Left ventricle myocardium inferior (tissue), 1 donor: ENCODE results near the gene SYNGR1. TPM values are rescaled to one million over a fixed set of nuclear protein-coding genes. Genes with fewer than 3 reads are reported as not detected.

ENCODE experiments used
- DNase-seq: peaks from one replicate; pipeline ENCODE4 v3.0.0-alpha.2; 2020
- H3K27ac ChIP-seq: fragments of 200-600 bp; replicated peaks from 2 replicates; pipeline ENCODE4 v1.8.0; 2021
- H3K27me3 ChIP-seq: fragments of 200-600 bp; 2 replicates; pipeline ENCODE4 v1.8.0; 2021; ENCODE audit warnings: low read depth
- H3K36me3 ChIP-seq: fragments of 200-600 bp; 2 replicates; pipeline ENCODE4 v1.8.0; 2021
- H3K4me1 ChIP-seq: fragments of 200-600 bp; 2 replicates; pipeline ENCODE4 v1.8.0; 2021
- H3K4me3 ChIP-seq: fragments of 200-600 bp; 2 replicates; pipeline ENCODE4 v1.8.0; 2021; ENCODE audit warnings: mild to moderate bottlenecking, moderate library complexity
- H3K9me3 ChIP-seq: fragments of 200-600 bp; replicated peaks from 2 replicates; pipeline ENCODE4 v1.8.0; 2021
- intact Hi-C: fragments of 100-400 bp; cut with micrococcal nuclease; formaldehyde crosslinking; loops from one replicate; pipeline ENCODE4 v1.11.0; 2022
- total RNA-seq: library from RNA; stranded (reverse); fragmentation: NEBNext Ultra II Directional; extraction: Animal tissue kit (Norgen Biotek cat#: 25700); gene quantifications from one replicate; pipeline ENCODE4 v1.2.1, GENCODE V29; 2021
- TF ChIP-seq, protein P1 (sequence below): fragments of 200-600 bp; IDR thresholded peaks from 2 replicates; pipeline ENCODE4 v1.8.0; 2021; ENCODE audit warnings: antibody characterized with exemption, mild to moderate bottlenecking, borderline replicate concordance
- donor health status: DM: no; HTN: yes; CAD: no; lungs with severe emphysema.

Gene SYNGR1
- total RNA-seq, 1 donor from 2014 or later = 37.7 TPM

DNA sequence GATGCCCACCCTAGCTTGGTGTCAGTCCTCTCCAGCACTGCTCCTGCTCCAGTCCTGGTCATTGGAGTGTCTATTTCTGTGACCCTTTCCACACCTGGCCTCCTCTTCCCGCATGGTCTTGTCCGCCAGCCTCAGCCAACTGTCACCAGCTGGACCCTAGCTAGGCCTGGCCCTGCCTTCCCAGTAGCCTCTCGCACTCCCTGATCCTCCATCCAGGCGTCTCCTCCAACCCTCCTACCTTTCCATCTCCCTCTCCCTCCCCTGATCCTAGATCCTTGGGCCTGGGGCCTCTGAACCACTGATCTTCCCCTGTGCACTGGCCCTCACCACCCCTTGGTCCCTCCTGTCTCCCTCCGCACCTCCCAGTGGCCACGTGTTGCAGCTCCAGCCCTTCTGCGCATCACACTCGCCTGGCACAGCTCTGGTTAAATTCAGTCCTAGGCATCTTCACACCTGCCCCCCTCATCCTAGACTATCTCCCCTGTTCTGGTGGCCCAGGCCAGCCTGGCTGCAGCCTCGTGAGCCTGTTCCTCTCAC is 9.9 kb downstream of the SYNGR1 start:
- intact Hi-C loops = no loop called here
- no peaks in the 10 kb centered on the region for H3K27me3 ChIP-seq
- H3K4me3 ChIP-seq = no peak overlapping the region
- H3K4me1 ChIP-seq = peaks cover 15% of the 10 kb centered on the region
- DNase-seq = no peak
- no peaks in the 10 kb centered on the region for H3K9me3 ChIP-seq
- no peak overlapping the region for H3K27ac ChIP-seq
- TF ChIP-seq, protein P1, sequence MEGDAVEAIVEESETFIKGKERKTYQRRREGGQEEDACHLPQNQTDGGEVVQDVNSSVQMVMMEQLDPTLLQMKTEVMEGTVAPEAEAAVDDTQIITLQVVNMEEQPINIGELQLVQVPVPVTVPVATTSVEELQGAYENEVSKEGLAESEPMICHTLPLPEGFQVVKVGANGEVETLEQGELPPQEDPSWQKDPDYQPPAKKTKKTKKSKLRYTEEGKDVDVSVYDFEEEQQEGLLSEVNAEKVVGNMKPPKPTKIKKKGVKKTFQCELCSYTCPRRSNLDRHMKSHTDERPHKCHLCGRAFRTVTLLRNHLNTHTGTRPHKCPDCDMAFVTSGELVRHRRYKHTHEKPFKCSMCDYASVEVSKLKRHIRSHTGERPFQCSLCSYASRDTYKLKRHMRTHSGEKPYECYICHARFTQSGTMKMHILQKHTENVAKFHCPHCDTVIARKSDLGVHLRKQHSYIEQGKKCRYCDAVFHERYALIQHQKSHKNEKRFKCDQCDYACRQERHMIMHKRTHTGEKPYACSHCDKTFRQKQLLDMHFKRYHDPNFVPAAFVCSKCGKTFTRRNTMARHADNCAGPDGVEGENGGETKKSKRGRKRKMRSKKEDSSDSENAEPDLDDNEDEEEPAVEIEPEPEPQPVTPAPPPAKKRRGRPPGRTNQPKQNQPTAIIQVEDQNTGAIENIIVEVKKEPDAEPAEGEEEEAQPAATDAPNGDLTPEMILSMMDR = no peak
- H3K36me3 ChIP-seq = peaks cover 5% of the 10 kb centered on the region

DNA sequence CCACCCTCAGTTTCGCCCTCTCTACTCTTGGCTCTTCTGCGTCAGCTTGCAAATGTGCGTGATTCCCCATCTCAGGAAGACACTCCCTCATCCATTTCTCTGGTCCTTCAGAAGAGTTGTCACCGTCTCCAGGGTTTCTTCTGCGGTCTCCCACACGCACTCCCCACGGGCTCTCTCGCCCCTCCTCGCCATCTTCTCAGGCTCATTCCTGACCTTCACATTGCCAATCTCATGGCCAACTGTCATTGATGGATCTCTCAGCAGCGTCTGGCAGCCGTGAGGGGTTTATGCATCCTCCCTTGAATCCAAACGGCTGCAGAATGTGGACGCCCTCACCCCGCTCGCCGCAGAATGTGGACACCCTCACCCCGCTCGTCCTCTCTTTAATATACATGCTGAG is 10.5 kb downstream of the SYNGR1 start:
- no peaks in the 10 kb centered on the region for H3K9me3 ChIP-seq
- no peak for DNase-seq
- TF ChIP-seq, protein P1 = no peak
- peaks cover 21% of the 10 kb centered on the region for H3K4me1 ChIP-seq
- intact Hi-C loops = no loop called here
- H3K4me3 ChIP-seq = no peak overlapping the region
- no peaks in the 10 kb centered on the region for H3K27me3 ChIP-seq
- H3K36me3 ChIP-seq = peaks cover 5% of the 10 kb centered on the region
- H3K27ac ChIP-seq = no peak overlapping the region

DNA sequence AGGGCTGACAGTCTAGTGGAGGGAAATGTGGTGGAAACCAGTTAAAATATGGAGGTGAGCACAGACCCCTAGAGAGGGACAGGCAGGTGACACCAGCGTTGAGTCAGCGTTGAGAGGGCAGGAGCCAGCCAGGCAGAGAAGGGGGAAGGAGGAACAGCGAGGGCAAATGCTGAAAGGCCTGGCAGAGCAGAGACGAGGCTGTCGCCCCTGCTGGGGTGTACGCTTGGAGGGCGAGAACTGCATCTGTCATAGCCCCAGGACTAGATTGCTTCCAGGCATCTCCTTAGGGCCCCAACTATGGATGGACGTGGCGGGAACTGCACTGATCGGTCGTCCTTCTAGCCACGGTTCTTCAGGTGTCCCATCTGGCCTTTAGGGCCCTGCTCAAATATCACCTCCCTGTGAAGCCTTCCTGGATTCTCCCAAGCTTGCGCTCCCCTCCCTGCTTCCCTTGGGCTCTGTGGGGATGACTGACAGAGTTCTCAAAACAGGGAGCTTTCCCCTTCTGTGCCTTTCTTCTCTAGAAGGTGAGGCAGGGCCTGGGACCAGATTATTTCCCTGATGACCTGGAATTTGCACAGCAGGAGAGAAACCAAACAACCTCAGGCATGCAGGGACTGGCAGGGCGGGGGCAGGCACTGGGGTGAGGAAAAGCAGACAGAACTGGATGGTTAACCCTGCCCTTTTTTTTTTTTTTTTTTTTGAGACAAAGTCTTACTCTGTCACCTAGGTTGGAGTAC is 11.1 kb downstream of the SYNGR1 start:
- no peak overlapping the region for H3K27ac ChIP-seq

DNA sequence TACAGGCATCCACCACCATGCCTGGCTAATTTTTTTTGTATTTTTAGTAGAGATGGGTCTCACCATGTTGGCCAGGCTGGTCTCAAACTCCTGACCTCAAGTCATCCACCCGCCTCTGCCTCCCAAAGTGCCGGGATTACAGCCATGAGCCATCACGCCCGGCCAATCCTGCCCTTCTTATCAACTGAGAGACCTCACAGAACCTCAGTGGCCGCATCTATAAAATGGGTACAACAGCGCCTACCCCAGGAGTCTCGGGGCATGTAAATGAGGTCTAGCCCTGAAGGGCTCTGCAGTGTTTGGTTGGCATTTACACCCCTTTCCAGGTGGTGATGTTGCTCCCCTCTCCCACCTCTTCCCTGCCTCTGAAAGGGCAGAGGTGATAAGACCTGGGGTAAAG is 11.7 kb downstream of the SYNGR1 start:
- intact Hi-C loops = no loop called here
- no peak overlapping the region for H3K27ac ChIP-seq
- H3K27me3 ChIP-seq = no peaks in the 10 kb centered on the region
- H3K9me3 ChIP-seq = no peaks in the 10 kb centered on the region
- H3K36me3 ChIP-seq = peaks cover 5% of the 10 kb centered on the region
- no peak for DNase-seq
- TF ChIP-seq, protein P1 = no peak
- H3K4me3 ChIP-seq = no peak overlapping the region
- H3K4me1 ChIP-seq = peaks cover 23% of the 10 kb centered on the region

More for the DNA sequence above, 11.1 kb downstream of the SYNGR1 start:
- TF ChIP-seq, protein P1 = no peak
- no peak for DNase-seq
- Histone ChIP-seq H3K36me3 (peaks cover 5% of the 10 kb centered on the region), H3K4me3 (no peak overlapping the region), H3K27me3 (no peaks in the 10 kb centered on the region), H3K4me1 (peaks cover 23% of the 10 kb centered on the region), H3K9me3 (no peaks in the 10 kb centered on the region)
- intact Hi-C loops = no loop called here

- TF ChIP-seq, protein P1 = no peak
- intact Hi-C loops = no loop called here
- H3K27ac ChIP-seq = no peak overlapping the region
- no peak overlapping the region for H3K4me3 ChIP-seq
- peaks cover 23% of the 10 kb centered on the region for H3K4me1 ChIP-seq
- no peak for DNase-seq
- peaks cover 5% of the 10 kb centered on the region for H3K36me3 ChIP-seq
- H3K9me3 ChIP-seq = no peaks in the 10 kb centered on the region
- H3K27me3 ChIP-seq = no peaks in the 10 kb centered on the region
These were observed 12.5 kb downstream of the SYNGR1 start for GRCh38 chr22:39362271-39362670.
